DMS53 treated with DMSO at 0.1 percent for 48 hours (cell line): ENCODE measurements around the gene ALDH1A2.

Experiments
- DNase-seq: peaks from one replicate; lab custom pipeline; 2025; ENCODE audit not compliant: unreplicated experiment; lab: John Stamatoyannopoulos, UW

ALDH1A2 gene

DNA sequence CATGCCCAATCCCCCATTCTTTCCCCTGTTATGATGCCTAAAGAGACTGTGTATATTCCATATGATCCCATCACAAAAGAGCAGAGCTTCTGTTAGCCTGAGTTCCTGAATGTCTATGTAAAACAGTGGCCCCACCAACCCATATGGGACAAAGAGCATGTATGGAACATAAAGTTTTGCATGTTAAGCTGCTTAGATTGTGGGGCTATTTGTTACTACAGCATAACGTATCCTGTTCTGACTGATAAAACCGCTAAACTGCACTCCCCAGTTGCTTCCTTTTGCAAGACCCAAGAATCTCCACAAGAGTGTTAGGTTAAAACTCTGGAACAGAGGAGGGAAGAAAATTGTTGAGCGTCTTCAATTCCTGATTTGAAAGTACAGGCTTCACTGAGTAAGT, 154.8 kb downstream of the ALDH1A2 start:
- DNase-seq: no peak

DNA sequence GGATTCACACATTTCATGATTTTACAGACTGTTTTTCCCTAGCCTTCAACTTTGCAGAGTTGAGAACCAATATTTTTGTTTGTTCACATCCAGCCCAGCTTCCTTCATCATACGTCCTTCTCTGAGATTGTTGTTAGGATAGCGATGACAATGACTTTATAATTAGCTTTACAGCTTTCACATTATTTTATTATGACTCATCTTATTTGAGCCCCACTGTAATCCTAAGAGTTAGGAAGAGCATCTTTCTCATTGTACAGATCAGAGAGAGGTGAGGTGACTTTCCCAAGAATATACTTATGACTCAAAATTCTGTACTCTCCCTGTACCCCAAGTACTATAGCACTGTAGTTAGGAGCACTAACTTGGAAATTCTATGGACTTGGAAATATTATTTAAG, 156.1 kb downstream of the ALDH1A2 start:
- DNase-seq: no peak

GRCh38 chr15:57903626-57904025, 161.9 kb downstream of the ALDH1A2 start:
- no peak for DNase-seq
